ENCODE results near the gene HCRT. TPM values are rescaled to one million over a fixed set of nuclear protein-coding genes. Genes with fewer than 3 reads are reported as not detected.
"Not testable (repeated sequence)": the region's sequence is repeated elsewhere in the genome, so short reads cannot be mapped to it uniquely, and the experiment has no call there.

Gene HCRT
- total and polyA plus RNA-seq, 4 donors, result not detected

GRCh38 chr17:42214156-42214555 lies 28.9 kb upstream of the HCRT start:
- Histone ChIP-seq H3K4me1 (ENCODE audit: control insufficient read depth, insufficient read depth, low read length) (peaks cover 3% of the 10 kb centered on the region), H3K27ac (ENCODE audit: low read depth, low read length) (no peak overlapping the region), H3K9me3 (ENCODE audit: control insufficient read depth, insufficient read depth, low read length) (no peaks in the 10 kb centered on the region), H3K36me3 (ENCODE audit: control insufficient read depth, insufficient read depth, low read length) (peaks cover 75% of the 10 kb centered on the region), H3K27me3 (ENCODE audit: control insufficient read depth, insufficient read depth, low read length) (no peaks in the 10 kb centered on the region), H3K4me3 (ENCODE audit: low read depth, low read length) (no peak overlapping the region)
- no CpG with 5 or more reads among the region's 2 CpGs for WGBS (ENCODE audit: insufficient coverage)
- DNase-seq (ENCODE audit: low read depth in 4 of 6, low spot score in 6 of 6), result no peak

DNA sequence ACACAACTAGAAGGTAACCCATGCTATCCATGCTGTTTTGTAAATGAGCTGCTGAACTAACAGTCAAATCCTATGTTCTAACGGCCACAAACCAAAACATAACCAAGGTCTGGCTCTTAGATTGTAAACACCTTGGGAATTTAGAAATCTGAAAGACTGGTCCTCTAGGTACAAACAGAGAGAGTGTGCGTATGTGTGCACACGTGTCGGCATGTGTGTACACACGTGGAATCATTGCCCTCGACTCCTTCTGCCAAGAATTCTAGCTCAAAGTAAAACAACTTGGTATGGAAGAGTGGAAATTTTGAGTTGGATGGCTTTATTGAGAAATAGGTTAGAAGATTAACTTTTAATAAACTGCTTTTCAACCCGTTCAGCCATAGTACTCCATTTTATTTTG lies 27.1 kb upstream of the HCRT start:
- no peak for DNase-seq (ENCODE audit: low read depth in 4 of 6, low spot score in 6 of 6)
- 100% methylated on average over 1 of the region's 7 CpGs for WGBS (ENCODE audit: insufficient coverage)
- no peak overlapping the region for H3K27ac ChIP-seq (ENCODE audit: low read depth, low read length)
- H3K4me1 ChIP-seq (ENCODE audit: control insufficient read depth, insufficient read depth, low read length), result peaks cover 3% of the 10 kb centered on the region
- no peak overlapping the region for H3K4me3 ChIP-seq (ENCODE audit: low read depth, low read length)
- no peaks in the 10 kb centered on the region for H3K27me3 ChIP-seq (ENCODE audit: control insufficient read depth, insufficient read depth, low read length)
- no peaks in the 10 kb centered on the region for H3K9me3 ChIP-seq (ENCODE audit: control insufficient read depth, insufficient read depth, low read length)
- peaks cover 76% of the 10 kb centered on the region for H3K36me3 ChIP-seq (ENCODE audit: control insufficient read depth, insufficient read depth, low read length)

DNA sequence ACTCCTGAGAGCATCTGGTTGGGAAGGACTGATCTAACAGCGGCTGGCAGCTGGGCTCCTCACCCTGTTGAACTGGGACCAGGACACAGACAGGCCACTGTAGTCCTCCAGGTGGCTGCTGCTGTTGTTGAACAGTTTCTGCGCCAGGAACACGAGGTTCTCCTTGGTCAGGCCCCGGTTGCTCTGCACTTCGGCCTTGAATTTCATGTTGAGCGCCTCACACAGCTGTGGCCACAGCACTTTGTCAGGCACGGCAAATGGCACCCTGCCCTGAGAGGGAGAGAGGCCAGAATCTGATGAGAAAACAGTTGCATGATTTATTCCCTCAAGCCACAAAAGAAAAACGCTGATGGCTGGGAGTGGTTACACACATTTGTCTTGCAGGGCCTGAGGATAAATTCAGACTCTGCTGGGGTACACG lies 26.7 kb upstream of the HCRT start:
- DNase-seq (ENCODE audit: low read depth in 4 of 6, low spot score in 6 of 6), result peak in 1 of 6 donors; percentile 13
- H3K27me3 ChIP-seq (ENCODE audit: control insufficient read depth, insufficient read depth, low read length); H3K4me3 ChIP-seq (ENCODE audit: low read depth, low read length); H3K27ac ChIP-seq (ENCODE audit: low read depth, low read length); H3K4me1 ChIP-seq (ENCODE audit: control insufficient read depth, insufficient read depth, low read length); H3K9me3 ChIP-seq (ENCODE audit: control insufficient read depth, insufficient read depth, low read length): not testable (repeated sequence)
- peaks cover 75% of the 10 kb centered on the region for H3K36me3 ChIP-seq (ENCODE audit: control insufficient read depth, insufficient read depth, low read length)
- WGBS (ENCODE audit: insufficient coverage), result 47% methylated on average over 3 of the region's 9 CpGs

DNA sequence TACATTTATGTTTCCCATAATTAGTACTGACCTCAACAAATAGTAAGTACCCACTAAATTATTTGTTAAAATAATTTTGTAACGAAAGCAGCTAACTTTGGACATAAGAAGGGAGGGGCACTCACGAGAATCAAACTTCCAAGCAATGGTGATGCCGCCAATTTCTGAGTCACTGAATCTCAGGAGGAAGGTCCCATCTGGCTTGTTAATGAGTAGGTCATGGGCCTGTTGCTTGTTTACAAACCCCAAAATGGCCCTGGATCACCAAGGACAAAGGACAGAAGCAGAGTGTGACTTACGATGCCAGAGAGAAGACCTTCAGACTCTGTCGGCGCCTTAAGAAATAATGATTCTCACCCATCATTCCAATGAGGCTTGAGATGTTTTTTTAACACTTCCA lies 24.8 kb upstream of the HCRT start:
- peaks cover 3% of the 10 kb centered on the region for H3K4me1 ChIP-seq (ENCODE audit: control insufficient read depth, insufficient read depth, low read length)
- no peaks in the 10 kb centered on the region for H3K27me3 ChIP-seq (ENCODE audit: control insufficient read depth, insufficient read depth, low read length)
- DNase-seq (ENCODE audit: low read depth in 4 of 6, low spot score in 6 of 6), result no peak
- no peak overlapping the region for H3K27ac ChIP-seq (ENCODE audit: low read depth, low read length)
- no peaks in the 10 kb centered on the region for H3K9me3 ChIP-seq (ENCODE audit: control insufficient read depth, insufficient read depth, low read length)
- peaks cover 79% of the 10 kb centered on the region for H3K36me3 ChIP-seq (ENCODE audit: control insufficient read depth, insufficient read depth, low read length)
- H3K4me3 ChIP-seq (ENCODE audit: low read depth, low read length), result no peak overlapping the region
- WGBS (ENCODE audit: insufficient coverage), result 90% methylated on average over 5 of the region's 6 CpGs

- H3K4me1 ChIP-seq (ENCODE audit: control insufficient read depth, insufficient read depth, low read length); DNase-seq (ENCODE audit: low read depth in 4 of 6, low spot score in 6 of 6); H3K27ac ChIP-seq (ENCODE audit: low read depth, low read length); H3K27me3 ChIP-seq (ENCODE audit: control insufficient read depth, insufficient read depth, low read length); H3K9me3 ChIP-seq (ENCODE audit: control insufficient read depth, insufficient read depth, low read length); H3K4me3 ChIP-seq (ENCODE audit: low read depth, low read length): not testable (repeated sequence)
- WGBS (ENCODE audit: insufficient coverage), result 100% methylated on average over 1 of the region's 8 CpGs
- H3K36me3 ChIP-seq (ENCODE audit: control insufficient read depth, insufficient read depth, low read length), result peaks cover 85% of the 10 kb centered on the region
These were observed 20.9 kb upstream of the HCRT start for GRCh38 chr17:42206153-42206612.

- 83% methylated on average over 1 of the region's 2 CpGs for WGBS (ENCODE audit: insufficient coverage)
- H3K27me3 ChIP-seq (ENCODE audit: control insufficient read depth, insufficient read depth, low read length), result no peaks in the 10 kb centered on the region
- no peak overlapping the region for H3K4me3 ChIP-seq (ENCODE audit: low read depth, low read length)
- H3K27ac ChIP-seq (ENCODE audit: low read depth, low read length), result no peak overlapping the region
- H3K36me3 ChIP-seq (ENCODE audit: control insufficient read depth, insufficient read depth, low read length), result peaks cover 65% of the 10 kb centered on the region
- H3K9me3 ChIP-seq (ENCODE audit: control insufficient read depth, insufficient read depth, low read length), result no peaks in the 10 kb centered on the region
- H3K4me1 ChIP-seq (ENCODE audit: control insufficient read depth, insufficient read depth, low read length), result peaks cover 15% of the 10 kb centered on the region
- DNase-seq (ENCODE audit: low read depth in 4 of 6, low spot score in 6 of 6), result no peak
These were observed 18.1 kb upstream of the HCRT start for GRCh38 chr17:42203354-42203753.

- Histone ChIP-seq H3K9me3 (ENCODE audit: control insufficient read depth, insufficient read depth, low read length) (no peaks in the 10 kb centered on the region), H3K27ac (ENCODE audit: low read depth, low read length) (no peak overlapping the region), H3K27me3 (ENCODE audit: control insufficient read depth, insufficient read depth, low read length) (no peaks in the 10 kb centered on the region), H3K4me3 (ENCODE audit: low read depth, low read length) (no peak overlapping the region), H3K36me3 (ENCODE audit: control insufficient read depth, insufficient read depth, low read length) (peaks cover 59% of the 10 kb centered on the region), H3K4me1 (ENCODE audit: control insufficient read depth, insufficient read depth, low read length) (peaks cover 15% of the 10 kb centered on the region)
- no peak for DNase-seq (ENCODE audit: low read depth in 4 of 6, low spot score in 6 of 6)
- no CpG with 5 or more reads among the region's 5 CpGs for WGBS (ENCODE audit: insufficient coverage)
These were observed 17.4 kb upstream of the HCRT start for GRCh38 chr17:42202696-42203095.

GRCh38 chr17:42202159-42202558 lies 16.9 kb upstream of the HCRT start:
- Histone ChIP-seq H3K27ac (ENCODE audit: low read depth, low read length) (no peak overlapping the region), H3K4me1 (ENCODE audit: control insufficient read depth, insufficient read depth, low read length) (peaks cover 15% of the 10 kb centered on the region), H3K4me3 (ENCODE audit: low read depth, low read length) (no peak overlapping the region), H3K27me3 (ENCODE audit: control insufficient read depth, insufficient read depth, low read length) (no peaks in the 10 kb centered on the region), H3K36me3 (ENCODE audit: control insufficient read depth, insufficient read depth, low read length) (peaks cover 54% of the 10 kb centered on the region), H3K9me3 (ENCODE audit: control insufficient read depth, insufficient read depth, low read length) (no peaks in the 10 kb centered on the region)
- no peak for DNase-seq (ENCODE audit: low read depth in 4 of 6, low spot score in 6 of 6)
- 96% methylated on average over 6 of the region's 6 CpGs for WGBS (ENCODE audit: insufficient coverage)

- peaks cover 15% of the 10 kb centered on the region for H3K4me1 ChIP-seq (ENCODE audit: control insufficient read depth, insufficient read depth, low read length)
- 83% methylated on average over 5 of the region's 10 CpGs for whole genome bisulfite sequencing (ENCODE audit: insufficient coverage)
- H3K27me3 ChIP-seq (ENCODE audit: control insufficient read depth, insufficient read depth, low read length), result no peaks in the 10 kb centered on the region
- H3K9me3 ChIP-seq (ENCODE audit: control insufficient read depth, insufficient read depth, low read length), result no peaks in the 10 kb centered on the region
- no peak overlapping the region for H3K4me3 ChIP-seq (ENCODE audit: low read depth, low read length)
- no peak for DNase-seq (ENCODE audit: low read depth in 4 of 6, low spot score in 6 of 6)
- H3K27ac ChIP-seq (ENCODE audit: low read depth, low read length), result no peak overlapping the region
- H3K36me3 ChIP-seq (ENCODE audit: control insufficient read depth, insufficient read depth, low read length), result peaks cover 48% of the 10 kb centered on the region
These were observed 16.2 kb upstream of the HCRT start for GRCh38 chr17:42201458-42201772.

- Histone ChIP-seq H3K4me1 (ENCODE audit: control insufficient read depth, insufficient read depth, low read length) (peaks cover 15% of the 10 kb centered on the region), H3K4me3 (ENCODE audit: low read depth, low read length) (no peak overlapping the region), H3K9me3 (ENCODE audit: control insufficient read depth, insufficient read depth, low read length) (no peaks in the 10 kb centered on the region), H3K27me3 (ENCODE audit: control insufficient read depth, insufficient read depth, low read length) (no peaks in the 10 kb centered on the region), H3K36me3 (ENCODE audit: control insufficient read depth, insufficient read depth, low read length) (peaks cover 43% of the 10 kb centered on the region), H3K27ac (ENCODE audit: low read depth, low read length) (no peak overlapping the region)
- peak in 2 of 6 donors; percentile 69 to 82 for DNase-seq (ENCODE audit: low read depth in 4 of 6, low spot score in 6 of 6)
- 31% methylated on average over 8 of the region's 14 CpGs for WGBS (ENCODE audit: insufficient coverage)
These were observed 15.6 kb upstream of the HCRT start for GRCh38 chr17:42200706-42201457.
